NCI-H82 (cell line): ENCODE results near the gene PPP1R27.

Source experiments
- DNase-seq: peaks from one replicate; lab custom pipeline; 2025; lab: John Stamatoyannopoulos, UW

PPP1R27 gene

DNA sequence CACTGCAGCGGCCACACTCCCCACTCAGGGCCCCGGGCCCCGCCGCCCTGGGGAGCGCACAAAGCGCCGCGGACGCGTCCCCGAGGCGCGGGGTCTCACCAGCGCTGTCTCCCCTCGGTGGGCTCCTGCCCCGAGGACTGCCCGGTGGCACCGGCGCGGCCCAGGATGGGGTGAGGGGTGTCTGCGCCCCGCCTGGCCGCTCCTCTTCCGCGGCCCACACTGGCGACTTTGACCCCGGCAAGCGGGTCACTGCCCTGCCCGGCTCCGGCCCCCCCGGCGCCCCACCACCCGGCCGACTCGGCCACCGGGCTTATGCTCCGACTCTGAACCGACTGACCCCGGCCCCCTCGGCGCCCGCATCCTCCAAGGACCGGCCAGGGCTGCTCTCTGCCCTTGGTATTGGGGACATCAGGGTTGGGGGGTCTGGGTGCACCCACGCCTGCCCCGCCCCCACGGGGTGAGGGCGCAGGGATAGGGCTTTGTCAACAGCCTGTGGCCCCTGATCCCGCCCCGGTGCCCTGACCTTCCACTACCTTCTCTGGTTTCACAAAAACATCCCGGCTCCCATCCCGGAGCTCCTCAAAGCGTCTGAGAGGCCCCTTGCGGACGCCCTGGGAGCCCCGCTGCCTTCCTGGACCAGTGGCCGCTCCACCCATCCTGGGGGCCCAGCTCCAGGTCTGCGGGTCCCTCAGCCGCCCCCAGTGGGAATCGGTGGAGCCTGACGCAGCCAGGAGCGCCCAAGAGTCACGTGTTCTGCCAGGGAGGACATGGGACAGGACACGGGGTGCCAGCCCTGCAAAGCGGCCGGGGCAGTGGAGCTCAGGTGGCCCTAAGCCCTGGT is 30.1 kb downstream of the PPP1R27 start:
- no peak for DNase-seq

DNA sequence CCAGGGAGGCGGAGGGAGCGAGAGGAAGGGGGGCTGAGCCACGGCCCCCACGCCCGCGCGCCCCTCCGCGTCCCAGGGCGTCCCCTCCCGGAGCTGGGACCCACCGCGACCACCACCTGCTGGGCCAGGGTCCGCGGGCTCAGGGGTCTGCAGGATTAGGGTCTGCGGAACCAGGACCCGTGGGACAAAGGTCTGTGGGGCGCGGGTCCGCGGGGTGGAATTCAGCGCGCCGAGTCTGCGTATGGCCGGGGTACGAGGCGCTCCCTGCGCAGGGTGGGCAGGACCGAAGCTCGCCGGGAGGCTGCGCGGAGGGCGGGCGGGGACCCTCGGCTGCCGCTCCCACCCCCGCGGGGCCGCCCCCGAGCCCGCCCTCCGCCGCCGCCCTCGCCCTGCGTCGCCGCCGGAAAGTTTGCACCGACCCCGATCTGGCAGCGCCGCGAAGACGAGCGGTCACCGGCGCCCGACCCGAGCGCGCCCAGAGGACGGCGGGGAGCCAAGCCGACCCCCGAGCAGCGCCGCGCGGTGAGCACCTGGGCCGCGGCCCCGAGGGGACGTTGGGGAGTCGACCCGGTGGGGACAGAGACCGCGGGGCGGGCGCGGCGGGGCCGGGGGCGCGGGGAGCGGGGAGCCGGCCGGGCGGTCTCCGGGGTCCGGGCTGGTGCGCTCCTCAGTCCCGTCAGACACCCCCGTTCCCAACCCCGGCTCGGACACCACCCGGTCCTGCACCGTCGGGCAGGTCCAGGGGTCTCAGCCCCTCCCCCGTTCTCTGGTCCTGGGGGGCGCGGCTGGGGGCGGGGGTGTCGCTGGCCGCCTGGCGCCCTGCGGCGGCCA is 30.9 kb downstream of the PPP1R27 start, which contains the start of gene GCGR:
TSS of gene GCGR (plus strand) at position 423 of the 831 bp plus-strand sequence. CDS start 4,869 bp downstream, outside the sequence.
- no peak for DNase-seq

DNA sequence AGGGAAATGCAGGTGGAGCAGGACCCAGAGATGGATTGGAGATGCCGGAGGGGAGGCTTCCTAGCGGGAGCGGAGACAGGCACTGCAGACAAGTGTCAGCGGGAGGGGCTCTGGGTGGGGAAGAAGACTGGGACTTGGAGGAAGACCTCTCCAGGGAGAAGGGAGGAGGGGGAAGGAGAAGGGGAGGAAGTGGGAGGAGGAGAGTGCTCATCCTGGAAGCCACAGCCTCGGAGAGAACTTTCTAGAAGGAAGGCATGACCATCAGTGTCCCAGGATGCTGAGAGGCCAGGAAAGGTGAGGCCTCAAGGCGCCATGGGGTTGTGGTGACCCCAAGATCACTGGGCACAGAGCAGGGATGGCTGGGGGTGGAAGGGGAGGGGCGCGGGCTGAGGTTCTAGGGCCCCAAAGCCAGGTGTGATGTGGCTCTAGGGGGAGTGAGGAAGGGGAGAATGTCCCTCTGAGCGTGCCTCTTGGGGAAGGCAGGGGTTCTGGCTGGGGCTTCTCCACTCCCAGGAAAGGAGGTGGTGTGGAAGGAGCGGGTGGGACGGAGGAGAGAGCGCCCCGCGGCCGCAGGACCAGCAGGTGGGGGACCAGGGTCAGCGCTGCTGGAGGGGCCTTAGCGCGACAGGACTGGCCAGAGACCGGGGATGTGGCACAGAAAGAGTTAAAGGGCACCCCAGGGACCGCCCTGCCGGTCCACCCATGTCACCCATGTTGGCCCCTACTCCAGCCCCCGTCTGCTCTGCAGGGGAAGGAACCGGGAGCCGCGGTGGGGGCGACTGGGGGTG is 31.8 kb downstream of the PPP1R27 start:
- DNase-seq, result no peak

GRCh38 chr17:81802048-81802758 is 32.6 kb downstream of the PPP1R27 start:
- no peak for DNase-seq

DNA sequence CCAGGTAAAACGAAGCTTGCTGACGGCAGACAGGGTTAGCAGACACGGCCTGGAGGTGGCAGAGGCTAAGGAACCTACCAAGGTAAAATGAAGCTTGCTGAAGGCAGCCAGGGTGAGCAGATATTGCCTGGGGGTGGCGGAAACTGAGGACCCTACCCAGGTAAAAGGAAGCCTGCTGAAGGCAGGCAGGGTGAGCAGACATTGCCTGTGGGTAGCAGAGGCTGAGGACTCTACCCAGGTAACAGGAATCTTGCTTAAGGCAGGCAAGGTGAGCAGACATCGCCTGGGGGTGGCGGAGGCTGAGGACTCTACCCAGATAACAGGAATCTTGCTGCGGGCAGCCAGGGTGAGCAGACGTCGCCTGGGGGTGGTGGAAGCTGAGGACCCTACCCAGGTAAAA is 33.5 kb downstream of the PPP1R27 start:
- DNase-seq, result no peak

DNA sequence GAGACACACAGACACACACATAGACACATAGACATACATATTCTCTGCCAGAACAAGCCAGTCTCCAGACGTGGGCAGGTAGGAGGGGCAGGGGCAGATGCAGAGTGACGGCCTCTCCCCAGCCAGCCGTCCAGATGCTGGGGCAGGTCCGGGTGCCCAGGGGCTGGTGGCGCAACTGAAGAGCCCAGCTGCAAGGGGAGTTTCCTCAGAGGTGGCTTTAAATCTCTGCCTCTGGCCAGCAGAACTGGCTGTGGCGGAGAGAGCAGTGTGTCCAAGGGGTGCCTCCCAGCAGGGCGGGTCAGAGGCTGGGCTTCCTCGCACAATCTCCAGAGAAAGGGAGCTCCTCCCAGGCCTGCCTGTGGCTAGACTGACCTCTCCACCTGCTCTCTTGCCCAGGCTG is 40.3 kb downstream of the PPP1R27 start:
- DNase-seq, result no peak

GRCh38 chr17:81794074-81794476 is 40.8 kb downstream of the PPP1R27 start:
- no peak for DNase-seq

DNA sequence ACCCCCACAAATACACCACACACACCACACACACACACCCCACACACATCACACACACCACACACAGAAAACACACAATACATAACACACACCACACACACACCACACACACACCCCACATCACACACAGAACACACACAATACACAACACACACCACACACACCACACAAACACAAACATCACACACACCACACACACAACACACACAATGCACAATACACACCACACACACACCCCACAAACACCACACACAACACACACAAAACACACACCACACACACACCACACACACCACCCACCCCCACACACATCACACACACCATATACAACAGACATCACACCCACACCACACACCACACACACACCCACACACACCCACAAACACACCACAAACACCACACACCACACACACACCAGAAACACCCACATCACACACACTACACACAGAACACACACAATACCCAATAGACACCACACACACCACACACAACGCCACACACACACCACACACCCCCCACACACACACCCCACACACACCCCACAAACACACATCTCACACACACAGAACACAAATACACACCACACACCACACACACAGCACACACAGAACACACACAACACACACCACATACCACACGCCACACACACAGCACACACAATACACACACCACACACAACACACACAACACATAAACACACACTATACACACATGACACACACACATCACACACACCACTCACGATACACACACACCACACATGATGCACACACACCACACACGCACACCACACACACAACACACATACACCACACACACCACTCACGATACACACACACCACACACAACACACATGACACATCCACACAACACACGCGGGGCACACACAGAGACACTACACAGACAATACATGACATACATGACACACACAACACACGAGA is 41.9 kb downstream of the PPP1R27 start:
- DNase-seq, result no peak
